Left hindlimb (tissue), 1 donor: ENCODE results near the gene CALHM3.

ENCODE experiments used
- DNase-seq: peaks from one replicate; pipeline ENCODE4 v3.0.0-alpha.2; 2018

The CALHM3 gene

GRCh38 chr10:103472005-103472404 lies 7.0 kb downstream of the CALHM3 start:
- no peak for DNase-seq

- no peak for DNase-seq
Measured at GRCh38 chr10:103470761-103471653, 8.0 kb downstream of the CALHM3 start.

GRCh38 chr10:103469201-103469600 lies 9.8 kb downstream of the CALHM3 start:
- DNase-seq, result no peak

GRCh38 chr10:103467406-103467805 lies 11.6 kb downstream of the CALHM3 start:
- DNase-seq, result no peak

GRCh38 chr10:103466734-103467133 lies 12.3 kb downstream of the CALHM3 start:
- DNase-seq, result no peak

GRCh38 chr10:103465411-103466179 lies 13.4 kb downstream of the CALHM3 start:
- DNase-seq, result no peak

- DNase-seq, result no peak
Measured at GRCh38 chr10:103463499-103463898, 15.5 kb downstream of the CALHM3 start.

GRCh38 chr10:103459615-103460014 lies 19.4 kb downstream of the CALHM3 start:
- DNase-seq, result no peak

- no peak for DNase-seq
Measured at GRCh38 chr10:103458720-103459119, 20.3 kb downstream of the CALHM3 start, which contains the start of gene CALHM1. CALHM1 (minus strand) TSS chr10:103458900; CDS start chr10:103458751, 149 bp downstream.

- DNase-seq, result no peak
Measured at GRCh38 chr10:103457896-103458583, 21.0 kb downstream of the CALHM3 start.

- no peak for DNase-seq
Measured at GRCh38 chr10:103457176-103457712, 21.8 kb downstream of the CALHM3 start.

GRCh38 chr10:103456074-103456660 lies 22.9 kb downstream of the CALHM3 start:
- DNase-seq, result no peak

- DNase-seq, result no peak
Measured at GRCh38 chr10:103455235-103455634, 23.8 kb downstream of the CALHM3 start.

GRCh38 chr10:103454026-103454425 lies 25.0 kb downstream of the CALHM3 start:
- DNase-seq, result no peak

- no peak for DNase-seq
Measured at GRCh38 chr10:103452506-103453230, 26.4 kb downstream of the CALHM3 start.

GRCh38 chr10:103451831-103452505 lies 27.1 kb downstream of the CALHM3 start, which contains the start of gene CALHM2:
CALHM2 (minus strand) TSS chr10:103452370; CDS start chr10:103449941, 2,429 bp downstream.
- peak; percentile 86 for DNase-seq

GRCh38 chr10:103451091-103451813 lies 27.8 kb downstream of the CALHM3 start:
- DNase-seq, result no peak

- no peak for DNase-seq
Measured at GRCh38 chr10:103450201-103450695, 28.8 kb downstream of the CALHM3 start.

- no peak for DNase-seq
Measured at GRCh38 chr10:103449208-103450144, 29.6 kb downstream of the CALHM3 start.
